Rectal smooth muscle tissue (tissue), 1 donor: Measurements from ENCODE around the gene SIRT4.
"Not testable (repeated sequence)": the region's sequence is repeated elsewhere in the genome, so short reads cannot be mapped to it uniquely, and the experiment has no call there.

Experiments used
- H3K27ac ChIP-seq: one replicate; pipeline ENCODE4 v1.7.0; 2013; ENCODE audit warnings: low read depth, low read length, inconsistent platforms
- H3K27me3 ChIP-seq: one replicate; pipeline ENCODE4 v1.7.0; 2013; ENCODE audit warnings: low read length; ENCODE audit not compliant: control insufficient read depth, insufficient read depth
- H3K36me3 ChIP-seq: one replicate; pipeline ENCODE4 v1.7.0; 2013; ENCODE audit warnings: low read length; ENCODE audit not compliant: control insufficient read depth, insufficient read depth
- H3K4me1 ChIP-seq: one replicate; pipeline ENCODE4 v1.7.0; 2013; ENCODE audit warnings: low read length; ENCODE audit not compliant: control insufficient read depth, insufficient read depth
- H3K4me3 ChIP-seq: one replicate; pipeline ENCODE4 v1.7.0; 2013; ENCODE audit warnings: low read length
- H3K9ac ChIP-seq: one replicate; pipeline ENCODE4 v1.7.0; 2013; ENCODE audit warnings: low read length

Gene SIRT4

DNA sequence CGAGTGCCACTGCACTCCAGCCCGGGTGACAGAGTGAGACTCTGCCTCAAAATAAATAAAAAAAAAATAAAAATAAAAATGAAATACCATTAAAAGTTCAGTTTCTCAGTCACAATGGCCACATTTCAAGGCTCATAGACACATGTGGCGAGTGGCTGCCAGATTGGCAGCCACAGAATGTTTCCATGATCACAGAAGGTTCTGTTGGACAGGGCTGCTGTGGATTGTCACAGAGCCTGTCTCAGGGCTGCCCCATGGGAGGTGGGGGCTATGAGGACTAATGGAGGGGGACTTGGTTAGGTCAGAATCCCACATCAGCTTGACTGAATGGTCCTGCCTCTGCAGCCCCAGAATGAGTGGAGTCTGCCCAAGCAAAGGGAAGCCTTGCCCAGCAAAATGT, 29.3 kb downstream of the SIRT4 start:
- Histone ChIP-seq H3K9ac (no peak overlapping the region), H3K4me3 (no peak overlapping the region), H3K36me3 (no peaks in the 10 kb centered on the region), H3K27ac (no peak overlapping the region), H3K4me1 (no peaks in the 10 kb centered on the region), H3K27me3 (no peaks in the 10 kb centered on the region)

GRCh38 chr12:120332041-120332440, 29.9 kb downstream of the SIRT4 start:
- Histone ChIP-seq H3K36me3 (no peaks in the 10 kb centered on the region), H3K27ac (no peak overlapping the region), H3K4me1 (no peaks in the 10 kb centered on the region), H3K9ac (no peak overlapping the region), H3K27me3 (no peaks in the 10 kb centered on the region), H3K4me3 (no peak overlapping the region)

GRCh38 chr12:120332523-120332922, 30.4 kb downstream of the SIRT4 start:
- no peaks in the 10 kb centered on the region for H3K4me1 ChIP-seq
- no peak overlapping the region for H3K4me3 ChIP-seq
- H3K27ac ChIP-seq: no peak overlapping the region
- no peak overlapping the region for H3K9ac ChIP-seq
- H3K36me3 ChIP-seq: no peaks in the 10 kb centered on the region
- no peaks in the 10 kb centered on the region for H3K27me3 ChIP-seq

DNA sequence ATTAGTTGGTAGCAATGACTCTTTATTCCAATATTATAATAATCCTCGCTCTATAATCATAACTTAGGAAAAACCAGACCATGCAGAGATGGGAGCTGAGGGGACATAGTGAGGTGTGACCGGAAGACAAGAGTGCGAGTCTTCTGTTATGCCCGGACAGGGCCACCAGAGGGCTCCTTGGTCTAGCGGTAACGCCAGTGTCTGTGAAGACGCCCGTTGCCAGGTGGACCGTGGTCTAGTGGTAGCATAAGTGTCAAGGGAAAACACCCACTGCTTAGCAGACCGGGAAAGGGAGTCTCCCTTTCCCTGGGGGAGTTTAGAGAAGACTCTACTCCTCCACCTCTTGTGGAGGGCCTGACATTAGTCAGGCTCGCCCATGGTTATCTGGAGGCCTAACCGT, 33.3 kb downstream of the SIRT4 start:
- not testable (repeated sequence) for H3K4me1 ChIP-seq, H3K36me3 ChIP-seq, H3K27me3 ChIP-seq, H3K9ac ChIP-seq, H3K4me3 ChIP-seq, H3K27ac ChIP-seq

GRCh38 chr12:120336392-120336791, 34.3 kb downstream of the SIRT4 start:
- H3K36me3 ChIP-seq, H3K4me3 ChIP-seq, H3K9ac ChIP-seq, H3K27ac ChIP-seq, H3K4me1 ChIP-seq, H3K27me3 ChIP-seq: not testable (repeated sequence)

GRCh38 chr12:120337730-120338129, 35.6 kb downstream of the SIRT4 start:
- no peak overlapping the region for H3K9ac ChIP-seq
- no peaks in the 10 kb centered on the region for H3K4me1 ChIP-seq
- no peak overlapping the region for H3K4me3 ChIP-seq
- no peak overlapping the region for H3K27ac ChIP-seq
- no peaks in the 10 kb centered on the region for H3K27me3 ChIP-seq
- H3K36me3 ChIP-seq: no peaks in the 10 kb centered on the region

GRCh38 chr12:120339256-120339655, 37.1 kb downstream of the SIRT4 start:
- H3K27me3 ChIP-seq: no peaks in the 10 kb centered on the region
- no peaks in the 10 kb centered on the region for H3K4me1 ChIP-seq
- H3K9ac ChIP-seq: no peak overlapping the region
- no peak overlapping the region for H3K27ac ChIP-seq
- no peak overlapping the region for H3K4me3 ChIP-seq
- H3K36me3 ChIP-seq: no peaks in the 10 kb centered on the region

DNA sequence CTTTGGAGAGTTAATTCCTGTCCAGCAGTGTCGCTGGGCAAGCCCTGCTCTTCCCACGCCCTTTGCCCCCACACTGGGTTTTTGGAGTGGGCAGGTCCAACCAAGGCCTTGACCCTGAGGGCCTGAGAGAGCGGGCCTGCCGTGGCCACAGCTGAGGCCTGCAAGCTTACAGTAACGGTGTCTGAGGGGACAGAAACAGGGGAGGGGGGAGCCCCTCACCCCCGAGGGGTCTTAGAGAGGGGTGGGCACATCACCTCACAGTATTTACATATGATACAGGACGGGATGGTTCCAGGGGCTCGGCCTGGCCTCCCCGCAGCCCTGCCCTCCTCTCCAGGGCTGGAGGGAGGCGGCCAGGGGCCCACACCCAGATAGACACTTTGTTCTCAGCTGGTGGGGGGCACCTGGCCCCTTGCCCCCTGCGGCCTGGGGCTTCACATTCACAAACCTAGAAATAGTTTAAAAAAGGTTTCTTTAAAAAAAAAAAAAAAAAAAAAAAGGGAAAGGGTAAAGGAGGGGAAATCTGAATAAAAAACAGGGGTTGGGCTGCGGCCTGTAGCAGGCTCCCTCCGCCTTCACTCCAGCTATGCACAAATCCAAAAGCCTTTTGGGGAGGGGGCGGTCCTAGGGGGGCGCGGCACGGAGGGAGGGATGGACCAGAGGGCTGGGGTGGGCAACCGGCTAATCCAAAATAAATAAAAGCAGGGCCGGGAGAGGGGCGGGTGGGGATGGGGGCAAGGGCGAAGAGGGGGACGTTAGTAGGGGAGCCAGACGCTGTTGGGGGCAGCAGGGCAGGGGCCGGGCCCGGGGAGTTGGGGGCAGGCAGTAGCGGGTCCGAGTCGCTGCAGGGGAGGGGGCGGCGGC, 40.3 kb downstream of the SIRT4 start:
- Histone ChIP-seq H3K27me3 (no peaks in the 10 kb centered on the region), H3K27ac (no peak overlapping the region), H3K36me3 (no peaks in the 10 kb centered on the region)

GRCh38 chr12:120343039-120343537, 41.0 kb downstream of the SIRT4 start:
- H3K9ac ChIP-seq: no peak overlapping the region
- no peaks in the 10 kb centered on the region for H3K27me3 ChIP-seq
- no peak overlapping the region for H3K27ac ChIP-seq

More for the DNA sequence above, 40.3 kb downstream of the SIRT4 start:
- no peak overlapping the region for H3K9ac ChIP-seq
- H3K4me1 ChIP-seq: no peaks in the 10 kb centered on the region
- H3K4me3 ChIP-seq: no peak overlapping the region

DNA sequence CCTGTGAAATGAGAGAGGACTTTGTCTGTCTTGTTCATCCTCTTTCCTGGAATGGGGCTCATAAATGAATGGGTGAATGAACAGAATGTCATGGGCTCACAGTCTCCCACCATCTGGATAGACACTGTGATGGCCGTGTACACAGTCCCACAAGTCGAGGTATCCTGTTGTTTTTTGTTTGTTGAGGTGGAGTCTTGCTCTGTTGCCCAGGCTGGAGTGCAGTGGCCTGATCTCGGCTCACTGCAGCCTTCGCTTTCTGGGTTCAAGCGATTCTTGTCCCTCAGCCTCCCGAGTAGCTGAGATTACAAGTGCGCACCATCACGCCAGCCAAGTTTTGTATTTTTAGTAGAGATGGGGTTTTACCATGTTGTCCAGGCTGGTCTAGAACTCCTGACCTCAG, 41.6 kb downstream of the SIRT4 start:
- Histone ChIP-seq H3K4me1 (no peaks in the 10 kb centered on the region), H3K9ac (no peak overlapping the region), H3K27me3 (no peaks in the 10 kb centered on the region), H3K27ac (no peak overlapping the region), H3K4me3 (no peak overlapping the region), H3K36me3 (no peaks in the 10 kb centered on the region)

More at GRCh38 chr12:120343039-120343537, 41.0 kb downstream of the SIRT4 start:
- Histone ChIP-seq H3K4me3 (no peak overlapping the region), H3K4me1 (no peaks in the 10 kb centered on the region), H3K36me3 (no peaks in the 10 kb centered on the region)

DNA sequence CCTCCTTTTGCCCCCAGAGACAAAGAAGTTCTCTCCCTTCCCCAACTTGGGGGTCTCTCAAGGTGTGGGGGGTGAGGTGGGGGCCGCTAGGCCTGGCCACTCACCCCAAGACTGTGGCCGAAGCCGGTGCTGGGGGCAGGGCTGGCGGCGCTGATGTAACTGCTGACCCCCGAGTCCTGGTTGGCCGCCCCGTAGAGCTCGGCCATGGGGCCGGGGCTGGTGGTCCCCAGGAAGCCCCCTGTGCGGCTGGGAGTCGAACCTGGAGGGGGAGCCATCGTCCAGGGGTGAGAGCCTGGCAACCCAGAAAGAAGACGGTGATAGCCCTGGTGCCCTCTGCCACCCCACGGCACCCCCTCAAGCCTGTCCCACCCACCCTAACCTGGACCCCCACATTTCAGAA, 43.9 kb downstream of the SIRT4 start:
- H3K4me1 ChIP-seq: no peaks in the 10 kb centered on the region
- H3K9ac ChIP-seq: no peak overlapping the region
- H3K36me3 ChIP-seq: no peaks in the 10 kb centered on the region
- no peak overlapping the region for H3K4me3 ChIP-seq
- no peak overlapping the region for H3K27ac ChIP-seq
- H3K27me3 ChIP-seq: no peaks in the 10 kb centered on the region

GRCh38 chr12:120346681-120347080, 44.6 kb downstream of the SIRT4 start:
- no peaks in the 10 kb centered on the region for H3K4me1 ChIP-seq
- H3K27me3 ChIP-seq: no peaks in the 10 kb centered on the region
- no peak overlapping the region for H3K4me3 ChIP-seq
- no peak overlapping the region for H3K9ac ChIP-seq
- H3K27ac ChIP-seq: no peak overlapping the region
- no peaks in the 10 kb centered on the region for H3K36me3 ChIP-seq

DNA sequence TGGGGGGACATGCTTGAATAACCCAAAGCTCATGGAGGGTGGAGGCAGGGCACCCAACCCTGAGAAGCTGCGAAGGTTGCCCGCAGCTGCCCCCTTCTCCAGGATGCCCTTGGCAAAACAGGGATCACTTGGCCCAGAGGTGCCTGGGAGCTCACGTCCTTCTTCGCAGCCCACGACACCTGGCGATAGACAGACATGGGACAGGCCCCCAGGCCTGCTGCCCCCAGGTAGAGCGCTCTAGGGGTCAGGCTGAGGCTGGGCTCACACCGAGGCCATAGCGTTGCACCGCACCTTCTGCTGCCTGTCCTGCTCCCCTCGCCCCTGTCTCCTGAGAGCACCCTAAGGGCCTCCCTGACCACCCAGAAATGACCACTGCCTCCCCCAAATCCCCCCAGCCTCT, 45.6 kb downstream of the SIRT4 start:
- H3K27me3 ChIP-seq: no peaks in the 10 kb centered on the region
- H3K36me3 ChIP-seq: no peaks in the 10 kb centered on the region
- H3K9ac ChIP-seq: no peak overlapping the region
- no peak overlapping the region for H3K27ac ChIP-seq
- no peak overlapping the region for H3K4me3 ChIP-seq
- H3K4me1 ChIP-seq: no peaks in the 10 kb centered on the region
